NCI-H187 (cell line): ENCODE results near the gene ZBP1.

Source experiments
- DNase-seq, 2 experiments: peaks; one replicate each; lab custom pipeline; 2025; lab: John Stamatoyannopoulos, UW

The ZBP1 gene

GRCh38 chr20:57658447-57658832, 38.2 kb upstream of the ZBP1 start:
- no peak for DNase-seq

- DNase-seq, result no peak
These were observed 37.6 kb upstream of the ZBP1 start for GRCh38 chr20:57657535-57658446.

- DNase-seq, result no peak
These were observed 36.8 kb upstream of the ZBP1 start for GRCh38 chr20:57656821-57657534.

GRCh38 chr20:57656252-57656820, 36.1 kb upstream of the ZBP1 start:
- DNase-seq, result no peak

- no peak for DNase-seq
These were observed 35.6 kb upstream of the ZBP1 start for GRCh38 chr20:57655809-57656155.

- DNase-seq, result no peak
These were observed 35.0 kb upstream of the ZBP1 start for GRCh38 chr20:57654998-57655808.

- peak in 1 of 2 experiments; percentile 14 for DNase-seq
These were observed 34.3 kb upstream of the ZBP1 start for GRCh38 chr20:57654363-57654997.

GRCh38 chr20:57653910-57654309, 33.7 kb upstream of the ZBP1 start:
- no peak for DNase-seq

- no peak for DNase-seq
These were observed 33.3 kb upstream of the ZBP1 start for GRCh38 chr20:57653546-57653900.

- no peak for DNase-seq
These were observed 32.6 kb upstream of the ZBP1 start for GRCh38 chr20:57652606-57653545.

- no peak for DNase-seq
These were observed 31.8 kb upstream of the ZBP1 start for GRCh38 chr20:57651881-57652605.

- DNase-seq, result no peak
These were observed 30.7 kb upstream of the ZBP1 start for GRCh38 chr20:57650756-57651483.

- DNase-seq, result no peak
These were observed 30.0 kb upstream of the ZBP1 start for GRCh38 chr20:57650266-57650665.

- DNase-seq, result no peak
These were observed 29.4 kb upstream of the ZBP1 start for GRCh38 chr20:57649617-57650015.

- no peak for DNase-seq
These were observed 28.8 kb upstream of the ZBP1 start for GRCh38 chr20:57648878-57649616.

- no peak for DNase-seq
These were observed 27.9 kb upstream of the ZBP1 start for GRCh38 chr20:57647933-57648785.
